ENCODE measurements around the gene APOL3.
"Not testable (repeated sequence)": the region's sequence is repeated elsewhere in the genome, so short reads cannot be mapped to it uniquely, and the experiment has no call there.

DNA sequence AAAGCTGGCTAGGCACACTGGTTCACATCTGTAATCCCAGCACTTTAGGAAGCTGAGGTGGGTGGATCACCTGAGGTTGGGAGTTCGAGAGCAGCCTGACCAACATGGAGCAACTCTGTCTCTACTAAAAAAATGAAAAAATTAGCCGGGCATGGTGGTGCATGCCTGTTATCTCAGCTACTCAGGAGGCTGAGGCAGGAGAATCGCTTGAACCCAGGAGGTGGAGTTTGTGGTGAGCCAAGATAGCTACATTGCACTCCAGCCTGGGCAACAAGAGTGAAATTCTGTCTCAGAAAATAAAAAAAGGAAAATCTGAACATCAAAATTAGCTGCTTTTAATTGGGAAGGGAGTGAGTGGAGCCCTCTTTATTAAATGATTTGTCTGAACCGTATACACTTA is 7.7 kb downstream of the APOL3 start:
- TF ChIP-seq, protein P1, sequence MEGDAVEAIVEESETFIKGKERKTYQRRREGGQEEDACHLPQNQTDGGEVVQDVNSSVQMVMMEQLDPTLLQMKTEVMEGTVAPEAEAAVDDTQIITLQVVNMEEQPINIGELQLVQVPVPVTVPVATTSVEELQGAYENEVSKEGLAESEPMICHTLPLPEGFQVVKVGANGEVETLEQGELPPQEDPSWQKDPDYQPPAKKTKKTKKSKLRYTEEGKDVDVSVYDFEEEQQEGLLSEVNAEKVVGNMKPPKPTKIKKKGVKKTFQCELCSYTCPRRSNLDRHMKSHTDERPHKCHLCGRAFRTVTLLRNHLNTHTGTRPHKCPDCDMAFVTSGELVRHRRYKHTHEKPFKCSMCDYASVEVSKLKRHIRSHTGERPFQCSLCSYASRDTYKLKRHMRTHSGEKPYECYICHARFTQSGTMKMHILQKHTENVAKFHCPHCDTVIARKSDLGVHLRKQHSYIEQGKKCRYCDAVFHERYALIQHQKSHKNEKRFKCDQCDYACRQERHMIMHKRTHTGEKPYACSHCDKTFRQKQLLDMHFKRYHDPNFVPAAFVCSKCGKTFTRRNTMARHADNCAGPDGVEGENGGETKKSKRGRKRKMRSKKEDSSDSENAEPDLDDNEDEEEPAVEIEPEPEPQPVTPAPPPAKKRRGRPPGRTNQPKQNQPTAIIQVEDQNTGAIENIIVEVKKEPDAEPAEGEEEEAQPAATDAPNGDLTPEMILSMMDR (IDR thresholded peaks at IDR 0.05), result not testable (repeated sequence)
- TF ChIP-seq POLR2A, EP300 (IDR thresholded peaks at IDR 0.05): not testable (repeated sequence)

Data from ovary (tissue), 3 donors.